Type B pancreatic cell (in vitro differentiated cells): ENCODE results near the gene SNRPD3. TPM values are rescaled to one million over a fixed set of nuclear protein-coding genes. Genes with fewer than 3 reads are reported as not detected.
"Not testable (repeated sequence)": the region's sequence is repeated elsewhere in the genome, so short reads cannot be mapped to it uniquely, and the experiment has no call there.

Source experiments
- DNase-seq: peaks from one replicate; pipeline ENCODE4 v3.0.0; 2021; ENCODE audit warnings: mixed read lengths; ENCODE audit not compliant: unreplicated experiment; ENCODE audit errors: extremely low spot score
- H3K27ac Mint-ChIP-seq: 2 replicates; pipeline ENCODE4 v1.8.0; 2021; ENCODE audit warnings: mild to moderate bottlenecking, mixed read lengths
- H3K27me3 Mint-ChIP-seq: 2 replicates; pipeline ENCODE4 v1.8.0; 2021; ENCODE audit warnings: mixed read lengths
- H3K36me3 Mint-ChIP-seq: 2 replicates; pipeline ENCODE4 v1.8.0; 2021; ENCODE audit warnings: mixed read lengths
- H3K4me1 Mint-ChIP-seq: one replicate; pipeline ENCODE4 v1.8.0; 2021; ENCODE audit warnings: mixed read lengths; ENCODE audit not compliant: unreplicated experiment
- H3K4me3 Mint-ChIP-seq: 2 replicates; pipeline ENCODE4 v1.8.0; 2021; ENCODE audit warnings: mild to moderate bottlenecking, mixed read lengths
- H3K9me3 Mint-ChIP-seq: 2 replicates; pipeline ENCODE4 v1.8.0; 2021; ENCODE audit warnings: mixed read lengths
- total RNA-seq: library from RNA; stranded (reverse); gene quantifications from 2 replicates; pipeline ENCODE4 v1.2.1, GENCODE V29; 2021; ENCODE audit warnings: low replicate concordance
- TF ChIP-seq, protein P1 (sequence below): fragments of 200-600 bp; sonication (generic); conservative IDR thresholded peaks from 2 replicates; pipeline ENCODE4 v1.5.0; 2021; ENCODE audit warnings: antibody characterized with exemption, mild to moderate bottlenecking

Gene SNRPD3
- total RNA-seq, 1 donor from 2014 or later, result 114 TPM

- Mint-ChIP-seq H3K36me3 (no peaks in the 10 kb centered on the region), H3K27me3 (no peaks in the 10 kb centered on the region), H3K4me3 (peak overlapping the region; percentile 58), H3K4me1 (no peaks in the 10 kb centered on the region), H3K9me3 (no peaks in the 10 kb centered on the region), H3K27ac (no peak overlapping the region)
- TF ChIP-seq, protein P1, sequence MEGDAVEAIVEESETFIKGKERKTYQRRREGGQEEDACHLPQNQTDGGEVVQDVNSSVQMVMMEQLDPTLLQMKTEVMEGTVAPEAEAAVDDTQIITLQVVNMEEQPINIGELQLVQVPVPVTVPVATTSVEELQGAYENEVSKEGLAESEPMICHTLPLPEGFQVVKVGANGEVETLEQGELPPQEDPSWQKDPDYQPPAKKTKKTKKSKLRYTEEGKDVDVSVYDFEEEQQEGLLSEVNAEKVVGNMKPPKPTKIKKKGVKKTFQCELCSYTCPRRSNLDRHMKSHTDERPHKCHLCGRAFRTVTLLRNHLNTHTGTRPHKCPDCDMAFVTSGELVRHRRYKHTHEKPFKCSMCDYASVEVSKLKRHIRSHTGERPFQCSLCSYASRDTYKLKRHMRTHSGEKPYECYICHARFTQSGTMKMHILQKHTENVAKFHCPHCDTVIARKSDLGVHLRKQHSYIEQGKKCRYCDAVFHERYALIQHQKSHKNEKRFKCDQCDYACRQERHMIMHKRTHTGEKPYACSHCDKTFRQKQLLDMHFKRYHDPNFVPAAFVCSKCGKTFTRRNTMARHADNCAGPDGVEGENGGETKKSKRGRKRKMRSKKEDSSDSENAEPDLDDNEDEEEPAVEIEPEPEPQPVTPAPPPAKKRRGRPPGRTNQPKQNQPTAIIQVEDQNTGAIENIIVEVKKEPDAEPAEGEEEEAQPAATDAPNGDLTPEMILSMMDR, result no peak
- DNase-seq, result no peak
Measured at GRCh38 chr22:24591286-24591830, 35.6 kb downstream of the SNRPD3 start.

GRCh38 chr22:24592058-24592850 is 36.5 kb downstream of the SNRPD3 start:
- TF ChIP-seq, protein P1, result no peak
- H3K4me1 Mint-ChIP-seq, result no peaks in the 10 kb centered on the region

GRCh38 chr22:24592851-24593558 is 37.2 kb downstream of the SNRPD3 start, which contains the start of gene LRRC75B:
TSS of gene LRRC75B (minus strand) at chr22:24593073. CDS start at chr22:24593039, 34 bp downstream.
- Mint-ChIP-seq H3K27me3 (no peaks in the 10 kb centered on the region), H3K36me3 (no peaks in the 10 kb centered on the region), H3K4me1 (no peaks in the 10 kb centered on the region), H3K9me3 (no peaks in the 10 kb centered on the region), H3K27ac (peak within 1 kb of the TSS; percentile 77), H3K4me3 (peak within 1 kb of the TSS; percentile 94)
- peak; percentile 90 for DNase-seq
- TF ChIP-seq, protein P1, result no peak

More at GRCh38 chr22:24592058-24592850, 36.5 kb downstream of the SNRPD3 start:
- peak overlapping the region; percentile 94 for H3K4me3 Mint-ChIP-seq
- no peak for DNase-seq
- H3K27ac Mint-ChIP-seq, result peak overlapping the region; percentile 77
- no peaks in the 10 kb centered on the region for H3K27me3 Mint-ChIP-seq
- no peaks in the 10 kb centered on the region for H3K36me3 Mint-ChIP-seq
- no peaks in the 10 kb centered on the region for H3K9me3 Mint-ChIP-seq

- H3K4me1 Mint-ChIP-seq, H3K9me3 Mint-ChIP-seq, DNase-seq, H3K27me3 Mint-ChIP-seq, H3K36me3 Mint-ChIP-seq: not testable (repeated sequence)
- Mint-ChIP-seq H3K27ac (peak overlapping the region; percentile 66), H3K4me3 (peak overlapping the region; percentile 81)
Measured at GRCh38 chr22:24593559-24593835, 37.7 kb downstream of the SNRPD3 start.

GRCh38 chr22:24593836-24594568 is 38.2 kb downstream of the SNRPD3 start:
- no peaks in the 10 kb centered on the region for H3K9me3 Mint-ChIP-seq
- no peaks in the 10 kb centered on the region for H3K27me3 Mint-ChIP-seq
- H3K36me3 Mint-ChIP-seq, result no peaks in the 10 kb centered on the region
- peak overlapping the region; percentile 81 for H3K4me3 Mint-ChIP-seq
- no peak for DNase-seq
- no peak overlapping the region for H3K27ac Mint-ChIP-seq
- TF ChIP-seq, protein P1, result no peak
- no peaks in the 10 kb centered on the region for H3K4me1 Mint-ChIP-seq
